ENCODE results near the gene ENAH. TPM values are rescaled to one million over a fixed set of nuclear protein-coding genes. Genes with fewer than 3 reads are reported as not detected.

ENAH gene
- polyA plus RNA-seq, 1 of the 3 experiments (the other 2 are of a cell fraction), result 48.9 TPM

- POLR2A ChIA-PET, result no interaction called here
- CTCF ChIA-PET, result interaction anchor here (1.1 to 19.4 kb wide), 6 partner anchors 12 to 500 kb away, joined by 3 to 473 read pairs (median 10); partner anchors contain the start of gene SRP9
- peaks cover 26% of the 10 kb centered on the region for H3F3A ChIP-seq (replicated peaks; ENCODE audit: insufficient read depth)
Measured at GRCh38 chr1:225486856-225487255, 166.1 kb downstream of the ENAH start.

More at GRCh38 chr1:225486856-225487255, 166.1 kb downstream of the ENAH start:
- WGBS (ENCODE audit: low lambda C conversion rate), result 97% methylated on average over 2 of the region's 2 CpGs
- Histone ChIP-seq H3K27me3 (ENCODE audit: insufficient read depth) (no peaks in the 10 kb centered on the region), H4K20me1 (ENCODE audit: insufficient read depth) (no peaks in the 10 kb centered on the region), H3K9me3 (no peaks in the 10 kb centered on the region), H3K79me2 (ENCODE audit: insufficient read depth) (no peaks in the 10 kb centered on the region), H3K4me2 (no peak overlapping the region), H3K36me3 (replicated peaks in 1 of 2; ENCODE audit: control insufficient read depth in 1 of 2, insufficient read depth in 2 of 2, low read length in 1 of 2) (peaks cover 0 to 14% of the 10 kb centered on the region in 2 experiments), H2AFZ (ENCODE audit: low read depth) (no peak overlapping the region), H3K9me2 (no peaks in the 10 kb centered on the region), H3K27ac (ENCODE audit: low read depth in 2 of 2, low read length in 1 of 2) (no peak overlapping the region), H3K4me3 (ENCODE audit: low read depth in 2 of 2, low read length in 1 of 2) (no peak overlapping the region), H3K4me1 (ENCODE audit: control insufficient read depth in 1 of 2, insufficient read depth in 2 of 2, low read depth in 1 of 2, low read length in 1 of 2) (peaks cover 0 to 4% of the 10 kb centered on the region in 2 experiments; a peak in 2 of 4 replicates), H3K9ac (no peak overlapping the region)
- TF ChIP-seq GABPA (IDR thresholded peaks at IDR 0.05; ENCODE audit: low read depth) (no peak), ELF1 (IDR thresholded peaks at IDR 0.05) (no peak), REST (IDR thresholded peaks at IDR 0.05; ENCODE audit: low read depth, low read length) (no peak), EP300 (IDR thresholded peaks at IDR 0.05; ENCODE audit: borderline replicate concordance in 1 of 2, low read depth in 1 of 2, low read length in 1 of 2) (no peak), NFIC (IDR thresholded peaks at IDR 0.05; ENCODE audit: borderline replicate concordance) (no peak), SMC3 (IDR thresholded peaks at IDR 0.05; ENCODE audit: low read depth, low read length) (no peak), RFX5 (IDR thresholded peaks at IDR 0.05; ENCODE audit: low read length) (no peak), RAD21 (IDR thresholded peaks at IDR 0.05; ENCODE audit: low read length) (no peak), GATA2 (CRISPR knock-in tag; IDR thresholded peaks at IDR 0.05) (no peak), TEAD4 (IDR thresholded peaks at IDR 0.05; ENCODE audit: borderline replicate concordance, insufficient read depth) (no peak), TAF1 (IDR thresholded peaks at IDR 0.05; ENCODE audit: borderline replicate concordance, low read depth, low read length) (no peak), CTCF (IDR thresholded peaks at IDR 0.05) (no peak), FOSL2 (IDR thresholded peaks at IDR 0.05; ENCODE audit: borderline replicate concordance, low read depth) (no peak), RXRA (IDR thresholded peaks at IDR 0.05; ENCODE audit: borderline replicate concordance, low read depth) (no peak), JUND (IDR thresholded peaks at IDR 0.05) (no peak)
- TF ChIP-seq, protein P1, sequence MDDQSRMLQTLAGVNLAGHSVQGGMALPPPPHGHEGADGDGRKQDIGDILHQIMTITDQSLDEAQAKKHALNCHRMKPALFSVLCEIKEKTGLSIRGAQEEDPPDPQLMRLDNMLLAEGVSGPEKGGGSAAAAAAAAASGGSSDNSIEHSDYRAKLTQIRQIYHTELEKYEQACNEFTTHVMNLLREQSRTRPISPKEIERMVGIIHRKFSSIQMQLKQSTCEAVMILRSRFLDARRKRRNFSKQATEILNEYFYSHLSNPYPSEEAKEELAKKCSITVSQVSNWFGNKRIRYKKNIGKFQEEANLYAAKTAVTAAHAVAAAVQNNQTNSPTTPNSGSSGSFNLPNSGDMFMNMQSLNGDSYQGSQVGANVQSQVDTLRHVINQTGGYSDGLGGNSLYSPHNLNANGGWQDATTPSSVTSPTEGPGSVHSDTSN (IDR thresholded peaks at IDR 0.05), result no peak
- no peak for DNase-seq
